ENCODE measurements around the gene HINT3.
"Not testable (repeated sequence)": the region's sequence is repeated elsewhere in the genome, so short reads cannot be mapped to it uniquely, and the experiment has no call there.

Gene HINT3

DNA sequence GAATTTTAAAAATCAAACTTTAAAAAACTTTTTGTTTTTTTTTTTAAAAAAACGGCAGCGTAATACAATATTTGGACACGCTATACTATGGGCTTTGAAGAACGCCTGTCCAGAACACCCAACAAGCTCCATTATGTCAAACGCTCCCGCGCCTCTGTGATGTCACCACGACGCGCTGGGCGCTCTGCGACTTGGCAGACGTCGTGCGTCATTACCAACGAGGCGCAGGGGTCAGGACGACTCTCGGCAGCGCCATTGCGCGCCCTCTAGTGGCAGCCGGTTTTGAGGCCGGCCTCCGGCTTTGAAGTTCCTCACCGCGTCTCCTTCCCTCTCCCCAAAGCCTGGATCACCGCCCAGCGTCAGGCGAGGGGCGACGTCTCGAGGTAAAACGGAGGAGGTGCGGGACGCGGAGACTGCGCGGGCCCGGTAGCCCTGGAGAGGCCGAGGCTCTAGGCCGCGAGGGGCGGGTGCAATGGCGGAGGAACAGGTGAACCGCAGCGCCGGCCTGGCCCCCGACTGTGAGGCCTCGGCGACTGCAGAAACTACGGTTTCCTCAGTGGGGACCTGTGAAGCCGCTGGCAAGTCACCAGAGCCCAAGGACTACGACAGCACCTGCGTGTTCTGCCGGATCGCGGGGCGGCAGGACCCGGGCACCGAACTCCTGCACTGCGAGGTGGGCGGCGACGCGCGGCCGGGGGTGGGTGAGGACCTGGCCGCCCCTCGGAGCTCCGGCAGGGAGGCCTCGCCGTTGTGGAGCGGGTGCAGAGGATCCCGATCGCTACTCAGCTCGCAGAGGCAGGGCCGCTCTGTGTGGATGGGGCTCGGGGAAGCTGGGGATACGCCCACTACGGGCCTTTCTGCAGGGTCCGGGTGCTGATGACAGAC, at the start of gene HINT3:
TSS of gene HINT3 (plus strand) at position 265 of the 885 bp plus-strand sequence. CDS start at position 473, 208 bp downstream.
- DNase-seq (ENCODE audit: low read depth): peak; percentile 95
- peak within 1 kb of the TSS; percentile 76 for H3K4me3 ChIP-seq (ENCODE audit: low read depth, low read length)
- TF ChIP-seq, protein P1, sequence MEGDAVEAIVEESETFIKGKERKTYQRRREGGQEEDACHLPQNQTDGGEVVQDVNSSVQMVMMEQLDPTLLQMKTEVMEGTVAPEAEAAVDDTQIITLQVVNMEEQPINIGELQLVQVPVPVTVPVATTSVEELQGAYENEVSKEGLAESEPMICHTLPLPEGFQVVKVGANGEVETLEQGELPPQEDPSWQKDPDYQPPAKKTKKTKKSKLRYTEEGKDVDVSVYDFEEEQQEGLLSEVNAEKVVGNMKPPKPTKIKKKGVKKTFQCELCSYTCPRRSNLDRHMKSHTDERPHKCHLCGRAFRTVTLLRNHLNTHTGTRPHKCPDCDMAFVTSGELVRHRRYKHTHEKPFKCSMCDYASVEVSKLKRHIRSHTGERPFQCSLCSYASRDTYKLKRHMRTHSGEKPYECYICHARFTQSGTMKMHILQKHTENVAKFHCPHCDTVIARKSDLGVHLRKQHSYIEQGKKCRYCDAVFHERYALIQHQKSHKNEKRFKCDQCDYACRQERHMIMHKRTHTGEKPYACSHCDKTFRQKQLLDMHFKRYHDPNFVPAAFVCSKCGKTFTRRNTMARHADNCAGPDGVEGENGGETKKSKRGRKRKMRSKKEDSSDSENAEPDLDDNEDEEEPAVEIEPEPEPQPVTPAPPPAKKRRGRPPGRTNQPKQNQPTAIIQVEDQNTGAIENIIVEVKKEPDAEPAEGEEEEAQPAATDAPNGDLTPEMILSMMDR (IDR thresholded peaks at IDR 0.05; ENCODE audit: low read depth, low read length, missing control alignments): peak; percentile 98

DNA sequence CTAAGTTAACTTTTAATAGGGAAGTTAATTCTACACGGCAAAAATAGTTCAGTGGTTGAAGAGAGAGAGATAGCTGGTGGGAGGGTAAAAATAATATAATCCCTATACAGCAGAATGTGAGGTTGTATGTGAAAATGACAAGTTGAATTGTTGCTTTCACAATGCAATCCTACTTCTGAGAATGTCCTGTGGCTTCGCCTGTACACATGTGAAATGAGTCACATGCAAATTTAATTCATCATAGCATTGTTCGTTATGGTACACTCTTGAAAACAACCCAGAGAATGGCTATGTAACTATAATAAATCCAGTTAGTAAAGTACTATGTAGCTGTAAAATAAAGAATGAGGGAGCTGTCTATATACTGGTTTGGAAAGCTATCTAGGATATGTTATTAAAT, 46.0 kb upstream of the HINT3 start:
- TF ChIP-seq, protein P1 (IDR thresholded peaks at IDR 0.05; ENCODE audit: low read depth, low read length, missing control alignments): no peak
- DNase-seq (ENCODE audit: low read depth): peak; percentile 55
- H3K4me3 ChIP-seq (ENCODE audit: low read depth, low read length): no peak overlapping the region

DNA sequence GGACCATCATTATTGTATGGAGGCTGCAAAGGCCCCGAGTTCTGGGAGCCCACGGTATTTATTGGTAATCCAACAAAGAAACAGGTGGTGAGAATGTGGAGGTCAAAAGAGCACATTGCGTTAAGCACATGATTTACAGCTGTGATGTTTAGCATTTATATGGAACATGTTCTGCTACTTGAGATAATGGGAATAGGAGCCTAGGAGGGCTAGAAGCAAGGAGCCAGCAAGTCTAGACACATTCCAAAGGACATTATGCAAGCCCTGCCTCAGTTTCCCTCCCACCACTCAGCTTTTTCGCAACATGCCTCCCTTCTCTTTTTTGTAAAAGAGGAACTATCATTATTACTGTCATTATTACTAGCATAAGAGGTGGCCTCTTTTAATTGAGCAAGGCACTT, 45.5 kb upstream of the HINT3 start:
- H3K4me3 ChIP-seq (ENCODE audit: low read depth, low read length); DNase-seq (ENCODE audit: low read depth): not testable (repeated sequence)

DNA sequence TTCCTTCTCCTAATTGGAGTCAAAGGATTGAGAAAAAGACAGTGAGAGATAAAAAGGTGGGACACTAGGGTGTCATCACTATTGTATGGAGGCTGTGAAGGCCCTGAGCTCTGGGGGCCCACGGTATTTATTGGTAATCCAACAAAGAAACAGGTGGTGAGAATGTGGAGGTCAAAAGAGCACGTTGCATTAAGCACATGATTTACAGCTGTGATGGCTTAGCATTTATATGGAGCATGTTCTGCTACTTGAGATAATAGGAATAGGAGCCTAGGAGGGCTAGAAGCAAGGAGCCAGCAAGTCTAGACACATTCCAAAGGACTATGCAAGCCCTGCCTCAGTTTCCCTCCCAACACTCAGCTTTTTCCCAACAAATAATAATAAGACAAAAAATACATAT, 44.1 kb upstream of the HINT3 start:
- not testable (repeated sequence) for DNase-seq (ENCODE audit: low read depth); H3K4me3 ChIP-seq (ENCODE audit: low read depth, low read length)

DNA sequence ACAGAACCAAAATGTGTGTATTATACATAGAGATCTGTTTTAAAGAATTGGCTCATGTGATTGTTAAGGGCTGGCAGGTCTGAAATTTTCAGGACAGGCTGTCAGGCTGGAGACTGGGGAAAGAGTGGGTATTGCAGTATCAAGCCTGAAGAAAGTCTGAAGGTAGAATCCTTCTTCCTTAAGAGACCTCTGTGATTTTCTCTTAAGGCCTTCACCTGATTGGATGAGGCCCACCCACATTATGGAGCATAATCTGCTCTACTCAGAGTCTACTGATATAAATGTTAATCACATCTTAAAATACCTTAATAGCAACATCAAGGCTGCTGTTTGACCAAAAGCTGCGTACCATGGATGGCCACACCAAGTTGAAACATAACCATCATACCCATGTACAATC, 43.4 kb upstream of the HINT3 start:
- H3K4me3 ChIP-seq (ENCODE audit: low read depth, low read length): no peak overlapping the region
- TF ChIP-seq, protein P1 (IDR thresholded peaks at IDR 0.05; ENCODE audit: low read depth, low read length, missing control alignments): no peak
- DNase-seq (ENCODE audit: low read depth): no peak

DNA sequence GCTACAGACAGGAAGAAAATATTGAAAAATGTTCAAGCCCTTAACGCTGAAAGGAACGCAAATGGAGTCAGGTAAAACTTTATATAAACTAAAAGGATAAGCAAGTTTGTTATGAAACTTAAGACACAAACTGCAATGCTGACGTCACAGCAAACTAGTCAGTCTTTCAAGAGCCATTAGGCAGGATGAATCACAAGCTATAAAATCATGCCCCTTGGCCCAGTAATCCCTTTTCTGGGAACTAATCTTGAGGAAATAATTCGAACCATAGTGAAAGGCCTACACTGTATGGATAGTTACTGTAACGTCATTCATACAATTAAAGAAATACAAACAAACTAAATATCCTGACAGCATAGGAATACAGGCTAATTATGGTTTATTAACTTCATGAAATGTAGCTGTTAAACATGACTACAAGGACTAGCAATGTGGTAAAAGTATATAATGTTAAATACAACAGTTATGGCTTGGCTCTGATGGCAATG, 42.7 kb upstream of the HINT3 start:
- no peak for DNase-seq (ENCODE audit: low read depth)
- H3K4me3 ChIP-seq (ENCODE audit: low read depth, low read length): no peak overlapping the region
- TF ChIP-seq, protein P1 (IDR thresholded peaks at IDR 0.05; ENCODE audit: low read depth, low read length, missing control alignments): no peak

DNA sequence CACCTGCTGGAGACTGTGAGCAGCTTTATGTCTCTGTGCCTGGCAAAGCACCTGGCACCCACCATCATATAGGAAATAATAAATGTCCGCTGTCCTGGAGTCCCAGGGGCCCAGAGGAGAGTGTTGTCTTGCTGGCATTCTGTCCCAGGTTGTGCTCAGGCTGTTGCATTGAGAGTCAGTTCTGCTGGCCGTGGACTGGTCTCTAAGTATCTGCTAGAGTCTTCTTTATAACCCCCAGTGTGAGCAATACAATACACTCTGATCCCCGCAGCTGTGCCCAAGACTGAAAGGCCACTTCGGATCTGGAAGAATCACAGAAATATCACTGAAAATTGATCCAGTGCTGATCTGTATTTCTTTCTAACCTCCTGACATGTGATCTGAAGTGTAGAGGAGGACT, 38.3 kb upstream of the HINT3 start:
- TF ChIP-seq, protein P1 (IDR thresholded peaks at IDR 0.05; ENCODE audit: low read depth, low read length, missing control alignments): no peak
- no peak overlapping the region for H3K4me3 ChIP-seq (ENCODE audit: low read depth, low read length)
- no peak for DNase-seq (ENCODE audit: low read depth)

Measured in GM12864 (cell line).